Measurements from ENCODE around the gene LMO2. TPM values are rescaled to one million over a fixed set of nuclear protein-coding genes. Genes with fewer than 3 reads are reported as not detected.
"Not testable (repeated sequence)": the region's sequence is repeated elsewhere in the genome, so short reads cannot be mapped to it uniquely, and the experiment has no call there.

LMO2 gene
- total RNA-seq, 2 experiments from 2014 or later: 0.14 to 0.21 TPM

DNA sequence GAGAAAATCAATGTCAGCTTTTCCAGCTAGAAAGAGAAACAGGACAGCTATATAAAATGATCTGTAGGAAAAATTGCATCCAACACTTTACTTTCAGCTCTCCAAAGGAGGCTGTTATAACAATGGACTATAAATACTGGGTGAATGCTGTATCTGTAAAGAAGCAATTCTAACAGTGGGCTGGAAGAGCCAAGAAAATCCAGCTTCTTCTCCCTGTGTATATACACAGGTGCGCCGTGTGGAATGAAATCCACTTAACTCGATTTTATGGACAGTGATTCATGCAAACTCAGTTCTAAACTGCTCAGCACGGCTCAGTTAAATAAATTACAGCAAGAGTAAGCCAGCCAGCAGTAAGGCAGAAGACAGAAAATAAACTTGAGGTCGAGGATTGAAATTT lies 32.5 kb upstream of the LMO2 start:
- Mint-ChIP-seq H3K36me3 (no peaks in the 10 kb centered on the region), H3K4me3 (no peak overlapping the region), H3K4me1 (peaks cover 4% of the 10 kb centered on the region), H3K27ac (no peak overlapping the region), H3K9me3 (no peaks in the 10 kb centered on the region), H3K27me3 (peaks cover 49% of the 10 kb centered on the region)
- no peak for DNase-seq

- Mint-ChIP-seq H3K4me1 (peaks cover 4% of the 10 kb centered on the region), H3K4me3 (no peak overlapping the region), H3K27ac (no peak overlapping the region), H3K27me3 (peaks cover 46% of the 10 kb centered on the region), H3K9me3 (no peaks in the 10 kb centered on the region), H3K36me3 (no peaks in the 10 kb centered on the region)
- no peak for DNase-seq
These were observed 31.8 kb upstream of the LMO2 start for GRCh38 chr11:33923626-33924025.

DNA sequence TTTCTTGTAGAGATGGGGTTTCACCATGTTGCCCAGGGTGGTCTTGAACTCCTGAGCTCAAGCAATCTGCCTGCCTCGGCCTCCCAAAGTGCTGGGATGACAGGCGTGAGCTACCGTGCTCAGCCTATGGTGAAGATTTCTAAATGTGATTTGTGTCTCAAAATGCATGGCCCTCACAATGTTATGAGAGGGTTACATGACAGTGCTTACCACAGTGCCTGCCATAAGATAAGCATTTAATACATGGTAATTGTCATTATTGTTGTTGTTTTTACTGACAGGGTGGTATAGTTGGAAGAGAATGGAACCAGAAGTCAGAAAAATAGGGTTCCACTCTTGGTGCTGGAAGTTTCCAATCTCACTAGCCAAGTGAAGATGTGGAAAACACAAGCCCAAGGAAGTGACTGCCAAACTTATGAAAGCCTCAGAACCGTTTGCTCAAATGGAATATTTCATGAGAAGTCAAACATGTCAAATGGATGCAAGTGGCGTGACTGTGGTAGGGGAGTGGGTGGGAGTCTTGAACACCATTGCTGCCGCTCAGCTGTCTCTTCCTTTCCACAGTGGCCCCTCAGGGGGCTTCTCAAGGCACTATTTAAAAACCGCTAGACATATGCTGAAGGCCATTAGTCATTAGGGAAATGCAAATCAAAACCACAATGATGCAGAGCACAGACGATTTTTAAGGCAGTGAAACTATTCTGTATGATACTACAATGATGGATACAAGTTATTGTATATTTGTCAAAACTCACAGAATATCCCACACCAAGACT lies 29.1 kb upstream of the LMO2 start:
- Mint-ChIP-seq H3K27me3 (peaks cover 53% of the 10 kb centered on the region), H3K9me3 (peaks cover 2% of the 10 kb centered on the region), H3K4me1 (peaks cover 4% of the 10 kb centered on the region)

GRCh38 chr11:33919645-33920044 lies 27.8 kb upstream of the LMO2 start:
- Mint-ChIP-seq H3K9me3 (peaks cover 2% of the 10 kb centered on the region), H3K27ac (no peak overlapping the region), H3K27me3 (peaks cover 58% of the 10 kb centered on the region), H3K4me3 (no peak overlapping the region), H3K36me3 (no peaks in the 10 kb centered on the region), H3K4me1 (peaks cover 4% of the 10 kb centered on the region)
- no peak for DNase-seq

More for the DNA sequence above, 29.1 kb upstream of the LMO2 start:
- no peaks in the 10 kb centered on the region for H3K36me3 Mint-ChIP-seq
- no peak overlapping the region for H3K4me3 Mint-ChIP-seq
- peak overlapping the region; percentile 19 for H3K27ac Mint-ChIP-seq
- peak; percentile 32 for DNase-seq

GRCh38 chr11:33917402-33917801 lies 25.5 kb upstream of the LMO2 start:
- not testable (repeated sequence) for H3K27ac Mint-ChIP-seq, H3K9me3 Mint-ChIP-seq, H3K4me3 Mint-ChIP-seq, H3K4me1 Mint-ChIP-seq, H3K36me3 Mint-ChIP-seq, DNase-seq
- peaks cover 42% of the 10 kb centered on the region for H3K27me3 Mint-ChIP-seq

DNA sequence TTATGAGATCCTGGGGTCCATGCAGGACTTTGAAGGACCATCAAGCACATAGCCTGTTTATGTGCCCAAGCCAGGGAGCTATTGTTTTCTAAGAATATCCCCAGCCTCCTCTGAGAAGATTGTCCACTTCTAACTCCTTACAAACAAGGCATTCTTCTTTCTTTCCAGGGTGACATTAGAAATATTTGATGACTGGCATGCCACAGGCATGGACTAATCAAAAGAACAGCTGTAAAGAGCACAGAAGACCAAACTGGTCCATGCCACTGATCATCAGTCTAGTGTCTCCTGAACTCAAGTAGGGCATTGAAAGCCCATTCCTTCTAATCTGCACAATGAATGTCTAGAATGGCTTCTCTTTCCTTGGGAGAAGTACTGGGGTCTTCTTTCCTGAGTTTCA lies 24.9 kb upstream of the LMO2 start:
- no peak overlapping the region for H3K4me3 Mint-ChIP-seq
- no peak for DNase-seq
- H3K4me1 Mint-ChIP-seq: peaks cover 4% of the 10 kb centered on the region
- H3K36me3 Mint-ChIP-seq: peaks cover 2% of the 10 kb centered on the region
- peaks cover 7% of the 10 kb centered on the region for H3K9me3 Mint-ChIP-seq
- no peak overlapping the region for H3K27ac Mint-ChIP-seq
- peaks cover 37% of the 10 kb centered on the region for H3K27me3 Mint-ChIP-seq

DNA sequence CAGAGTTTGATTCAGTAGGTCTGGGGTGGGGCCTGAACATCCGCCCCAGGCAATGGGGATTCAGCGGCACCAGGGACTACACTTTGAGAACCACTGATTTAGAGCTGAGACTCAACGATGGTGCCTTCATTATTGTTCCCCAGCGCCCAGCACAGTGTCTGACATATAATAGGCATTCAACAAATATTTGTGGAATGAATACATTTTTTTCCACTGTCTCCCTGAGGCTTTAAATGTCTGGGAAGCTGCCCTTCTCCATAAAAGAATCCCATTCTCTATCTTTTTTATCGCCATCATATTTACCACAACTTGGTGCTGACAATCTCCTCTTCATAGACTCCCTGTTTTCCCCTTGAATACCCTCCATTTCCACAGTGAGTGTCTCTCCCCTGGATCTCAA lies 23.6 kb upstream of the LMO2 start:
- DNase-seq: no peak
- Mint-ChIP-seq H3K27ac (no peak overlapping the region), H3K9me3 (peaks cover 7% of the 10 kb centered on the region), H3K4me1 (no peaks in the 10 kb centered on the region), H3K27me3 (peaks cover 39% of the 10 kb centered on the region), H3K4me3 (no peak overlapping the region), H3K36me3 (peaks cover 2% of the 10 kb centered on the region)

GRCh38 chr11:33913991-33914390 lies 22.1 kb upstream of the LMO2 start:
- Mint-ChIP-seq H3K4me1 (no peaks in the 10 kb centered on the region), H3K27me3 (peaks cover 48% of the 10 kb centered on the region), H3K27ac (no peak overlapping the region), H3K4me3 (no peak overlapping the region), H3K36me3 (peaks cover 2% of the 10 kb centered on the region), H3K9me3 (peaks cover 7% of the 10 kb centered on the region)
- DNase-seq: no peak

DNA sequence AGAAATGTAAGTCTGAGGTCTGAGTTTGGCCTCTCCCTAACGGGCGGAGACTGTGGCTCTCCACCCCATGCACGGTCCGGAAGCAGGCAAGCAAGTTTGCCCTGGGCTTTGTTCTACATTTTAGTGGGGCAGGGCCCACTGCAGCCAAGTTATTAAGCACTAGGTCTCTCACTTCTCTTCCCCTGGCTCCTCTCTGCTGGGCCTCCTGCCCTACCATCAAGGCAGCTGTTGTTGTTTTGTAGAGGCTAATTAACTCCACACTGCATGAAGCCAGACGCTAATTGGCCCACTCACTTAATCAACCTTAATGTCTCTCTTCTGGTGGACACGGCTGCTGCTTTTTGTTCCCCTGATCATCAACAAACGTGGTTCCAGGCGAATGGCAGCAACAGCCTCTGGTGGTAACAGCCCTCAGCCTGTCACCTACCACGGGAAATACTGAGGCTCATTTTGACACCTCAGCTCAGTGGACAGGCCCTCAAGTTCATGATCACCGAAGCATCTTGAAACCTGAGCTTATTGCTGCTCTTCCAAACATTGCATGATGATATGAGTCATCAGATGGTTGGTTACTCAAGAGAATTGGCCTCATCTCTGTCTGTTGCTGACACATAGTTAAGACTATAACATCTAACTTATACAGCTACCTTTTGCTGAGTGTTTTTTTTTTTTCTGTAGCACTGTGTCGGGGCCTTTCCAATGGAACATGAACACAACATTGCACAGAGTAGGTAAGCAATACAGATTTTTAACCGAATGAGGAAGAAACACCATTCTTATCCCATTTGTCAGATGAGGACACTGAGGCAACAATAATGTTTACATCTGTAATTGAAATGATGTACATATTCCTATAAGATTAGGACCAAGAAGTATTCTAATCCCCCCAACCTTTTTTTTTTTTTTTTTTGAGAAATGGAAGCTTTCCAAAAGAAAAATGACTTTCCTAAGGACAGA lies 20.8 kb upstream of the LMO2 start:
- Mint-ChIP-seq H3K9me3 (peaks cover 7% of the 10 kb centered on the region), H3K4me1 (peaks cover 3% of the 10 kb centered on the region), H3K36me3 (peaks cover 2% of the 10 kb centered on the region), H3K27me3 (peaks cover 48% of the 10 kb centered on the region), H3K4me3 (no peak overlapping the region), H3K27ac (no peak overlapping the region)
- no peak for DNase-seq

DNA sequence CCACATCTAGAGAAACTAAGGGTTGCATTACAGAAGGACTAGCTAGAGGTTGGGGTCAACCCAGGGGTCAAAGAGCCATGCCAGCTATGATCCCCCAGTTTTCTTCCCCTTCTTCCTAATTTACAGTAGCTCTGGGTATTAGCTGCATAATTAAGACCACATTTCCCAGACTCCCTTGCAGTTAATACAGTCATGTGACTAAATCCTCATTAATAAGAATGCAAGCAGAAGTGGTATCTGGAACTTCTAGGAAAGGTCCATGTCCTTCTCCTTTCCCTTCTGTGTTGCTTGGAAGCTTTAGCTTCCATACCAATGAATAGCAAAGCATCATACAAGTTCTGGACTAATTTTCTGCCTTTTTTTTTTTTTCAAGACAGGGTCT lies 19.1 kb upstream of the LMO2 start:
- peaks cover 57% of the 10 kb centered on the region for H3K27me3 Mint-ChIP-seq
- no peak overlapping the region for H3K27ac Mint-ChIP-seq
- peaks cover 10% of the 10 kb centered on the region for H3K4me1 Mint-ChIP-seq

GRCh38 chr11:33910296-33910957 lies 18.6 kb upstream of the LMO2 start:
- H3K9me3 Mint-ChIP-seq: peaks cover 4% of the 10 kb centered on the region
- no peak for DNase-seq
- no peak overlapping the region for H3K4me3 Mint-ChIP-seq
- peaks cover 2% of the 10 kb centered on the region for H3K36me3 Mint-ChIP-seq
- H3K27me3 Mint-ChIP-seq: peaks cover 55% of the 10 kb centered on the region
- peaks cover 10% of the 10 kb centered on the region for H3K4me1 Mint-ChIP-seq
- no peak overlapping the region for H3K27ac Mint-ChIP-seq

More for the DNA sequence above, 19.1 kb upstream of the LMO2 start:
- no peak for DNase-seq
- H3K36me3 Mint-ChIP-seq: peaks cover 2% of the 10 kb centered on the region
- peaks cover 4% of the 10 kb centered on the region for H3K9me3 Mint-ChIP-seq
- H3K4me3 Mint-ChIP-seq: no peak overlapping the region

GRCh38 chr11:33909552-33909951 lies 17.7 kb upstream of the LMO2 start:
- peaks cover 4% of the 10 kb centered on the region for H3K9me3 Mint-ChIP-seq
- no peak overlapping the region for H3K4me3 Mint-ChIP-seq
- peaks cover 10% of the 10 kb centered on the region for H3K4me1 Mint-ChIP-seq
- no peak for DNase-seq
- peaks cover 60% of the 10 kb centered on the region for H3K27me3 Mint-ChIP-seq
- peaks cover 2% of the 10 kb centered on the region for H3K36me3 Mint-ChIP-seq
- no peak overlapping the region for H3K27ac Mint-ChIP-seq

DNA sequence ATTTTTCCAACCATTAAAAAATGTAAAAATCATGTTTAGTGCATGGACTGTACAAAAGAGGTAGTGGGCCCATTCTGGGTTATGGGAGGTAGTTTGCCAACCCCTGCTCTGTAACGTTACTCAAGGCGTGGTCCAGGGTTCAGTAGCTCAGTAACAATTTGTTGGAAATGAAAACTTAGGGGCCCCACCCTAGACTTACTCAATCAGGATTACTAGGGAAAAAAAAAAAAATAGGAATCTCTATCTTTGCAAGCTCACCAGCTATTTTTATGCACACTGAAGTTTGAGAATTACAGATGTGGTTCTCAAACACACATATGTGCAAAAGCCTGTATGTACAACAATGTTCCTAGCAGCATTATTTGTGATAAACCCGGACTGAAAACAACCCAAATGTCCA lies 17.3 kb upstream of the LMO2 start:
- Mint-ChIP-seq H3K27me3 (peaks cover 61% of the 10 kb centered on the region), H3K36me3 (no peaks in the 10 kb centered on the region), H3K4me1 (peaks cover 10% of the 10 kb centered on the region), H3K27ac (no peak overlapping the region), H3K9me3 (peaks cover 2% of the 10 kb centered on the region), H3K4me3 (no peak overlapping the region)
- no peak for DNase-seq

GRCh38 chr11:33907421-33907820 lies 15.5 kb upstream of the LMO2 start:
- H3K36me3 Mint-ChIP-seq: no peaks in the 10 kb centered on the region
- no peaks in the 10 kb centered on the region for H3K9me3 Mint-ChIP-seq
- H3K27me3 Mint-ChIP-seq: peaks cover 71% of the 10 kb centered on the region
- H3K4me3 Mint-ChIP-seq: no peak overlapping the region
- H3K27ac Mint-ChIP-seq: no peak overlapping the region
- DNase-seq: no peak
- peaks cover 10% of the 10 kb centered on the region for H3K4me1 Mint-ChIP-seq

Data from activated naive CD8-positive, alpha-beta T cell treated with anti-CD3 and anti-CD28 coated beads for 36 hours (primary cell).